PFSK-1 (cell line): ENCODE measurements around the gene ACKR3.

ENCODE experiments used
- FOXP2 ChIP-seq: optimal IDR thresholded peaks from 2 replicates; pipeline ENCODE3; 2011; ENCODE audit warnings: borderline replicate concordance, control low read depth, inconsistent platforms; ENCODE audit not compliant: insufficient read depth; ENCODE audit errors: extremely low read length, extremely low read depth
- POLR2AphosphoS5 ChIP-seq: IDR thresholded peaks from 2 replicates; pipeline ENCODE4 v1.6.1; 2012; ENCODE audit warnings: low read depth, mild to moderate bottlenecking, control low read depth, low read length, moderate library complexity
- SIN3A ChIP-seq: IDR thresholded peaks from 2 replicates; pipeline ENCODE4 v1.6.1; 2012; ENCODE audit warnings: mild to moderate bottlenecking, low read length, moderate library complexity, borderline replicate concordance; ENCODE audit not compliant: insufficient read depth
- TAF1 ChIP-seq: IDR thresholded peaks from 2 replicates; pipeline ENCODE4 v1.6.1; 2012; ENCODE audit warnings: low read length, control low read depth, borderline replicate concordance; ENCODE audit not compliant: insufficient read depth
- TF ChIP-seq, protein P1 (sequence below), 2 experiments: IDR thresholded peaks; 2 replicates each; pipeline versions ENCODE4 v1.6.1 to v1.8.0; 2011 to 2012; ENCODE audit warnings: low read depth in 2 of 2, low read length in 2 of 2, control low read depth in 1 of 2, inconsistent platforms in 1 of 2, mild to moderate bottlenecking in 1 of 2, moderate library complexity in 1 of 2; ENCODE audit not compliant: insufficient read depth in 1 of 2

ACKR3 gene

DNA sequence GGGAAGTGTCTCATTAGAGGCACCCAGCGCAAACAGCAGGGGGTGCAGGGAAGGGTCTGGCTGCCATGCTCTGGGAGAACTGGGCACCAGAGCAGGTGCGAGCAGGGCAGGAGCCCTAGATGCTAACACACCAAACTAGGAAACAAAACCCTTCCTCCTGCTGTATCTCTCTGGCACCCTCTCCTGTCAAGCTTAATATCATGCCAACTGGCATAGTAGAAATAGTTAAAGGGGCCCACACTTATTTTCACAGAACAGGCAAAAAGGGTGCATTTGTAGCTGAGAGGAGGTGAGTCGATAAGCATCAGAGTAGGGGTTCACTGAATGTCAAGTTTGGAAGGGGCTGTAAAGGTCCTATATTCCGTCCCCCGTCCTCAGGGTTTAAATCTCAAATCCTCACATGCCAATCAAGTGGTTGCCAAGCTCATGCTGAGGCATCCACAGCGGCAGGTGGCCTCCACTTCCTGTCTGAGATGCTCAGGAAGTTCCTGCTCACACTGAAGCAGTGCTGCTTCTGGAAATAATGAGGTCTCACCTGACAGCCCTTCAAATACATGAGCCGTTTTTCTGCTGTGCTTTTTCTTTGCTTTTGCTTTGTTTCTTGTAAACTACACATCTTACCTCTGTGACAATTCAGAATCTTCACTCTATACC lies 14.9 kb upstream of the ACKR3 start:
- no peak for TF ChIP-seq TAF1
- TF ChIP-seq FOXP2, result no peak
- TF ChIP-seq SIN3A, result no peak
- no peak for TF ChIP-seq POLR2AphosphoS5
- TF ChIP-seq, protein P1, sequence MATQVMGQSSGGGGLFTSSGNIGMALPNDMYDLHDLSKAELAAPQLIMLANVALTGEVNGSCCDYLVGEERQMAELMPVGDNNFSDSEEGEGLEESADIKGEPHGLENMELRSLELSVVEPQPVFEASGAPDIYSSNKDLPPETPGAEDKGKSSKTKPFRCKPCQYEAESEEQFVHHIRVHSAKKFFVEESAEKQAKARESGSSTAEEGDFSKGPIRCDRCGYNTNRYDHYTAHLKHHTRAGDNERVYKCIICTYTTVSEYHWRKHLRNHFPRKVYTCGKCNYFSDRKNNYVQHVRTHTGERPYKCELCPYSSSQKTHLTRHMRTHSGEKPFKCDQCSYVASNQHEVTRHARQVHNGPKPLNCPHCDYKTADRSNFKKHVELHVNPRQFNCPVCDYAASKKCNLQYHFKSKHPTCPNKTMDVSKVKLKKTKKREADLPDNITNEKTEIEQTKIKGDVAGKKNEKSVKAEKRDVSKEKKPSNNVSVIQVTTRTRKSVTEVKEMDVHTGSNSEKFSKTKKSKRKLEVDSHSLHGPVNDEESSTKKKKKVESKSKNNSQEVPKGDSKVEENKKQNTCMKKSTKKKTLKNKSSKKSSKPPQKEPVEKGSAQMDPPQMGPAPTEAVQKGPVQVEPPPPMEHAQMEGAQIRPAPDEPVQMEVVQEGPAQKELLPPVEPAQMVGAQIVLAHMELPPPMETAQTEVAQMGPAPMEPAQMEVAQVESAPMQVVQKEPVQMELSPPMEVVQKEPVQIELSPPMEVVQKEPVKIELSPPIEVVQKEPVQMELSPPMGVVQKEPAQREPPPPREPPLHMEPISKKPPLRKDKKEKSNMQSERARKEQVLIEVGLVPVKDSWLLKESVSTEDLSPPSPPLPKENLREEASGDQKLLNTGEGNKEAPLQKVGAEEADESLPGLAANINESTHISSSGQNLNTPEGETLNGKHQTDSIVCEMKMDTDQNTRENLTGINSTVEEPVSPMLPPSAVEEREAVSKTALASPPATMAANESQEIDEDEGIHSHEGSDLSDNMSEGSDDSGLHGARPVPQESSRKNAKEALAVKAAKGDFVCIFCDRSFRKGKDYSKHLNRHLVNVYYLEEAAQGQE (IDR thresholded peaks at IDR 0.05; ENCODE audit: insufficient read depth in 1 of 2, low read depth in 2 of 2, low read length in 2 of 2), result no peak

DNA sequence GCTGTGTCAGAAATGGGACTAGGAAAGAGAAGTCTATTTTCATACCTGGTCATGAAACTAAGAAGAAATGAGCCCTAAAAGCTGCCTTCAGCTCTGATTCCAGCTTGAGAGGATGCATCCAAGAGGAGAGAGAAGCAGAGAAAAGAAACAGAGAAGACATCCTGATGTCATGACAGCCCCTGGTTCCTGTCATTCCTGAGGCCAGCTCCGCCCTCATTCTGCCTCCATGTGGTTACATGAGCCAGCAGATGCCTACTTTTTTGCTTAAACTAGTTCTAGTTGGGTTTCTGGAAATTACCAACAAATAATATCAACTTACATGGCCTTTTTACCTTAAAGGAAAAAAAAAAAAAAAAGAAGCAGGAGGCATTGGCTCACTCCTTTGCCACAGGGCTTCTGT lies 14.1 kb upstream of the ACKR3 start:
- no peak for TF ChIP-seq TAF1
- TF ChIP-seq FOXP2, result no peak

DNA sequence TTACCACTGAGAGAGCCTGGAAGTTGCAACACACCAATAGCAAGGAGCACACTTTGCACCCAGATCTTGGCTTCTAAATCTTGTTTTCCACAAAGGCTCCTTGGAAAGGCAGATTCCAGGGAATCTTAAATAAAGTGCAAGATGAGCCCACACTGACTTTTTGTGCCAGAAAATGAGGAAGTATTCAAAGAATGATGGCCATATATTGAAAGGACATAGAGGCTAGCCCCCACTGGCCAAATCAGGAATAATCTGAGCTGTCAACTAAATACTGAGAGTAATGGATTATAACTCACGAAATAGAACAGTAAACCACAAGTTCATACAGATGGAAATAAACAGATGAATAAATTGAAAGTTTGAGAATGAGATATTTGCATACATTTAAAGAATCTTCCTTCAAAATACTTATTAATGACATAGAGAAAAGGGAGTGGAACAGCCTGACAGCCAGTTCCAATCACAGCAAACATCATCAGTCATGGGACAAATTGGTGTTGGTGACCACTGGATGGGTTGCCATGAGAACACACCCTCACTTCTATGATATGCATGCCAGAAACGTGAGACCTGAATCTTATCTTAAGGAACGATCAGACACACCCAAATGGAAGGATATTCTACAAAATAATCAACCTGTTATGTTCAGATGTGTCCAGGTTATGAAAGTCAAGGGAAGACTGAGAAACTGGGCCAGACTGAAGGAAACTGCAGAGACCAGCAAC lies 12.2 kb upstream of the ACKR3 start:
- TF ChIP-seq SIN3A (no peak), FOXP2 (no peak), TAF1 (no peak), POLR2AphosphoS5 (no peak)
- TF ChIP-seq, protein P1 (IDR thresholded peaks at IDR 0.05; ENCODE audit: insufficient read depth in 1 of 2, low read depth in 2 of 2, low read length in 2 of 2), result no peak

DNA sequence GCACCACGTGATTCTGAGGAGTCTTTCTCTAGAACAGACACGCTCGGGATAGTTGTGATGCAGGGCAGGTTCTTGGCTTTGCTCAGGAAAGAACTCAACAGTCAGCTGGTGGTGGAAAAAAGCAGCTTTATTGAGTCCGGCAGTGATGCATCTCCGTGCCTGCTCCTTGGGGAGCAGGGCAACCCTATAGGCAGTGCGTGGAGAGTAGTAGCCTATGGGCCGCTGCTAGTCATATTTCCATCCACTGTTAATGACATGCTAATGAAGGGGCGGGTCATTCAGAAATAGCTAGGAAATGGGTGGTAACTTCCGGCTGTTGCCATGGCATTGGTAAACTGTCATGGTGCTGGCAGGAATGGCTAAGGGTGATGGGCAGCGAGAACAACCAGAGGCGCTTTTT lies 11.6 kb upstream of the ACKR3 start:
- TF ChIP-seq FOXP2, result no peak
- TF ChIP-seq SIN3A, result no peak
- TF ChIP-seq, protein P1 (IDR thresholded peaks at IDR 0.05; ENCODE audit: insufficient read depth in 1 of 2, low read depth in 2 of 2, low read length in 2 of 2), result no peak
- no peak for TF ChIP-seq POLR2AphosphoS5
- TF ChIP-seq TAF1, result no peak

DNA sequence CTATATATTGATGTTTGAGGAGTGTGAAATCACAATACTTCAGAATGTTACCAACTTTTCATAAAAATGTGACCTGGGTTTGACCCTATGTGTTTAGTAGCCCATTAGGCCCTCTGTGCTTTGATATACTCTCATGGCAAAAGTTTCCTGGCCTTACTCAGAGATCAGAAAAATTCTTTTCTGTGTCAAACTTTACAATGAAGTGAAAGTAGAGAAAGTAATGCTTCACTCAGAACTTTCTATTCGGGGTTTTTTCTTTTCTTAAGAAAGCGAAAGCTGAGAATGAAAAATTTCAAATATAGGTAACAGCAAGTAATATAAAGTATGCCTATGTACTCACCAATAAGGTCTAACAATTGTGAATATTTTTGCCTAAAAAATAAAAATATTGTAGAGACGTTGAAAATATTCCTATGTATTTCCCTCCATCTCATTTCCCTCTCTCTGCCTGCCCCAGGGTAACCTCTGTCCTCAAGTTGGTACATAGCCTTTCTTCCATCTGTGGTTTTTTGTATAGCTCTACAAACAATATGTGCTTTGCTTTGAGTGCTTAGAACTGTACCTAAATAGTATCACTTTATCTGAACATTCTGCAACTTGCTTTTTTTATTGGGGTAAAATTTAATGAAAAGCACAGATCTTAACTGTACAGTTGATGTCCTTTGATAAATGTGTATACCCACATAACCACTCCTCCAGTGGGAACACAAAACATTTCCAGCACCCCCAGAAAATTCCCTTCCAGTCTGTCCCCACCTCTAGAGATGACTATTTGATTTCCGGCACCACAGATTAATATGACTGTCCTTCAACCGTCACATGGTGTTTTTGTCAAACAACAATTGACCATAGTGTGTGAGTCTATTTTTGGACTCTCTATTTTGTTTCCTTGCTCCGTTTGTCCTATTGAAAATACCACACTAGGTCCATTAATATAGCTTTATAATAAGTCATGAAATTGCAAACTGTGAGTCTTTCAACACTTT lies 10.3 kb upstream of the ACKR3 start:
- no peak for TF ChIP-seq POLR2AphosphoS5

DNA sequence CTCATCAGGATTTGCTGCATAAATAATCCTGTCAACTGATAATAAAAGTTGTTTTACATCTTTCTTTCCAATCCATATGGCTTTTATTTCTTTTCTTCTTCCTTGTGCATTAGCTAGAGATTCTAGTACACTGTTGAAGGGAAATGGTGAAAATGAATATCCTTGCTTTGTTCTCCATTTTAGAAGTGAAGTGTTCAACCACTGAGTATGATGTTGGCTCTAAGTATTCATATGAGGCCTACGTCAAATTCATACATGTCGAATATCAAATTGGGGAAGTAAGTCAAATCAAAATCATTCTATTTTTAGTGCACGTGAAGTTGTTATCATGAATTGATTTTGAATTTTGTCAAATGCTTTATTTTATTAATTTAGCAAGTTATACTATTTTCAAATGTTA lies 7.8 kb upstream of the ACKR3 start:
- TF ChIP-seq FOXP2 (no peak), SIN3A (no peak), TAF1 (no peak), POLR2AphosphoS5 (no peak)
- TF ChIP-seq, protein P1 (IDR thresholded peaks at IDR 0.05; ENCODE audit: insufficient read depth in 1 of 2, low read depth in 2 of 2, low read length in 2 of 2), result no peak
